ENCODE data around the gene PLPP2. TPM values are rescaled to one million over a fixed set of nuclear protein-coding genes. Genes with fewer than 3 reads are reported as not detected.

Gene PLPP2
- polyA plus RNA-seq, 1 donor from 2014 or later: 2.1 TPM

GRCh38 chr19:279231-279630 lies 12.0 kb downstream of the PLPP2 start:
- H3K79me2 ChIP-seq (replicated peaks; ENCODE audit: insufficient read depth, low read length): no peaks in the 10 kb centered on the region
- H3K36me3 ChIP-seq (ENCODE audit: insufficient read depth, low read length): no peaks in the 10 kb centered on the region
- H2AFZ ChIP-seq (ENCODE audit: low read depth, low read length): no peak overlapping the region
- TF ChIP-seq CTCF (IDR thresholded peaks at IDR 0.05; ENCODE audit: poor library complexity, severe bottlenecking) (no peak), MXI1 (conservative IDR thresholded peaks at IDR 0.05; ENCODE audit: poor library complexity, severe bottlenecking) (no peak), SMC3 (conservative IDR thresholded peaks at IDR 0.05; ENCODE audit: poor library complexity) (no peak), POLR2AphosphoS5 (IDR thresholded peaks at IDR 0.05) (no peak)
- H4K20me1 ChIP-seq (ENCODE audit: insufficient read depth): no peaks in the 10 kb centered on the region
- no peak overlapping the region for H3K27ac ChIP-seq (ENCODE audit: low read length)
- no peak overlapping the region for H3K4me3 ChIP-seq (ENCODE audit: low read length)
- no peaks in the 10 kb centered on the region for H3K9me2 ChIP-seq (ENCODE audit: insufficient read depth, low read length)
- H3F3A ChIP-seq (ENCODE audit: insufficient read depth, low read length, poor library complexity, severe bottlenecking): no peaks in the 10 kb centered on the region
- no peak overlapping the region for H3K4me2 ChIP-seq (ENCODE audit: low read length)
- H3K9me3 ChIP-seq (ENCODE audit: low read length): no peaks in the 10 kb centered on the region
- H3K27me3 ChIP-seq (ENCODE audit: insufficient read depth, low read depth, low read length): peaks cover 5% of the 10 kb centered on the region
- no peak overlapping the region for H3K9ac ChIP-seq (ENCODE audit: low read length)

GRCh38 chr19:277581-278165 lies 13.5 kb downstream of the PLPP2 start:
- TF ChIP-seq EZH2 (IDR thresholded peaks at IDR 0.05; ENCODE audit: borderline replicate concordance, insufficient read depth, low read length, poor library complexity, severe bottlenecking) (no peak), REST (IDR thresholded peaks at IDR 0.05; ENCODE audit: borderline replicate concordance) (peak; percentile 16)
- Histone ChIP-seq H3K27ac (ENCODE audit: low read length) (no peak overlapping the region), H3K4me2 (ENCODE audit: low read length) (no peak overlapping the region), H2AFZ (ENCODE audit: low read depth, low read length) (no peak overlapping the region), H3K4me3 (ENCODE audit: low read length) (no peak overlapping the region), H3K27me3 (ENCODE audit: insufficient read depth, low read depth, low read length) (peaks cover 5% of the 10 kb centered on the region), H3K9ac (ENCODE audit: low read length) (no peak overlapping the region), H3K9me3 (ENCODE audit: low read length) (no peaks in the 10 kb centered on the region), H3K36me3 (ENCODE audit: insufficient read depth, low read length) (no peaks in the 10 kb centered on the region), H3F3A (ENCODE audit: insufficient read depth, low read length, poor library complexity, severe bottlenecking) (no peaks in the 10 kb centered on the region), H4K20me1 (ENCODE audit: insufficient read depth) (no peaks in the 10 kb centered on the region), H3K9me2 (ENCODE audit: insufficient read depth, low read length) (no peaks in the 10 kb centered on the region), H3K79me2 (replicated peaks; ENCODE audit: insufficient read depth, low read length) (no peaks in the 10 kb centered on the region)

GRCh38 chr19:277131-277530 lies 14.1 kb downstream of the PLPP2 start:
- Histone ChIP-seq H3K9me3 (ENCODE audit: low read length) (no peaks in the 10 kb centered on the region), H3K4me3 (ENCODE audit: low read length) (no peak overlapping the region), H3K27ac (ENCODE audit: low read length) (no peak overlapping the region), H3K4me2 (ENCODE audit: low read length) (no peak overlapping the region), H3K9ac (ENCODE audit: low read length) (no peak overlapping the region), H3K27me3 (ENCODE audit: insufficient read depth, low read depth, low read length) (peaks cover 5% of the 10 kb centered on the region), H3K79me2 (replicated peaks; ENCODE audit: insufficient read depth, low read length) (no peaks in the 10 kb centered on the region), H3K36me3 (ENCODE audit: insufficient read depth, low read length) (no peaks in the 10 kb centered on the region), H3K9me2 (ENCODE audit: insufficient read depth, low read length) (no peaks in the 10 kb centered on the region), H3F3A (ENCODE audit: insufficient read depth, low read length, poor library complexity, severe bottlenecking) (no peaks in the 10 kb centered on the region), H2AFZ (ENCODE audit: low read depth, low read length) (no peak overlapping the region), H4K20me1 (ENCODE audit: insufficient read depth) (no peaks in the 10 kb centered on the region)
- TF ChIP-seq POLR2AphosphoS5 (IDR thresholded peaks at IDR 0.05) (no peak), EP300 (conservative IDR thresholded peaks at IDR 0.05; ENCODE audit: poor library complexity, severe bottlenecking) (no peak), MXI1 (conservative IDR thresholded peaks at IDR 0.05; ENCODE audit: poor library complexity, severe bottlenecking) (no peak), RAD21 (conservative IDR thresholded peaks at IDR 0.05) (no peak), REST (IDR thresholded peaks at IDR 0.05; ENCODE audit: borderline replicate concordance) (no peak), SMC3 (conservative IDR thresholded peaks at IDR 0.05; ENCODE audit: poor library complexity) (no peak), CTCF (IDR thresholded peaks at IDR 0.05; ENCODE audit: poor library complexity, severe bottlenecking) (no peak), TAF1 (IDR thresholded peaks at IDR 0.05; ENCODE audit: low read depth) (no peak), EZH2 (IDR thresholded peaks at IDR 0.05; ENCODE audit: borderline replicate concordance, insufficient read depth, low read length, poor library complexity, severe bottlenecking) (no peak)
